ENCODE measurements around the gene RDX. TPM values are rescaled to one million over a fixed set of nuclear protein-coding genes. Genes with fewer than 3 reads are reported as not detected.
"Not testable (repeated sequence)": the region's sequence is repeated elsewhere in the genome, so short reads cannot be mapped to it uniquely, and the experiment has no call there.

RDX gene
- total and polyA plus RNA-seq, 5 donors from 2014 or later: 26.0 to 38.0 (median 28.9) TPM

GRCh38 chr11:110314366-110315095 is 18.1 kb upstream of the RDX start:
- Mint-ChIP-seq H3K9me3 (no peaks in the 10 kb centered on the region), H3K4me1 (no peaks in the 10 kb centered on the region), H3K27me3 (peaks cover 4% of the 10 kb centered on the region), H3K36me3 (no peaks in the 10 kb centered on the region), H3K4me3 (no peak overlapping the region), H3K27ac (no peak overlapping the region)
- H3K27ac ChIP-seq (ENCODE audit: insufficient read depth, low read length, poor library complexity, severe bottlenecking): no peak overlapping the region
- H3K36me3 ChIP-seq (ENCODE audit: control insufficient read depth, insufficient read depth, low read length): no peaks in the 10 kb centered on the region
- ATAC-seq (ENCODE audit: low read depth in 2 of 2) (no peak), DNase-seq (no peak)
- H3K4me3 ChIP-seq (ENCODE audit: low read depth, low read length): no peak overlapping the region
- no peaks in the 10 kb centered on the region for H3K4me1 ChIP-seq (ENCODE audit: control insufficient read depth, insufficient read depth, low read length, poor library complexity, severe bottlenecking)
- no peaks in the 10 kb centered on the region for H3K9me3 ChIP-seq (ENCODE audit: control insufficient read depth in 2 of 2, low read length in 2 of 2)
- no peaks in the 10 kb centered on the region for H3K27me3 ChIP-seq (ENCODE audit: control insufficient read depth, insufficient read depth, low read length)

- peaks cover 4% of the 10 kb centered on the region for H3K27me3 Mint-ChIP-seq
Observed at GRCh38 chr11:110312670-110313069, 16.3 kb upstream of the RDX start.

GRCh38 chr11:110311783-110312579 is 15.6 kb upstream of the RDX start:
- no peaks in the 10 kb centered on the region for H3K4me1 ChIP-seq (ENCODE audit: control insufficient read depth, insufficient read depth, low read length, poor library complexity, severe bottlenecking)
- DNase-seq (no peak), ATAC-seq (ENCODE audit: low read depth in 2 of 2) (no peak)
- H3K9me3 Mint-ChIP-seq: no peaks in the 10 kb centered on the region
- no peaks in the 10 kb centered on the region for H3K36me3 Mint-ChIP-seq
- H3K27me3 Mint-ChIP-seq: peaks cover 4% of the 10 kb centered on the region
- H3K4me3 ChIP-seq (ENCODE audit: low read depth, low read length): no peak overlapping the region
- H3K36me3 ChIP-seq (ENCODE audit: control insufficient read depth, insufficient read depth, low read length): no peaks in the 10 kb centered on the region
- H3K4me1 Mint-ChIP-seq: no peaks in the 10 kb centered on the region
- peak overlapping the region in 1 of 4 donors; percentile 47 for H3K4me3 Mint-ChIP-seq
- H3K27ac ChIP-seq (ENCODE audit: insufficient read depth, low read length, poor library complexity, severe bottlenecking): no peak overlapping the region
- no peak overlapping the region for H3K27ac Mint-ChIP-seq
- H3K9me3 ChIP-seq (ENCODE audit: control insufficient read depth in 2 of 2, low read length in 2 of 2): no peaks in the 10 kb centered on the region
- H3K27me3 ChIP-seq (ENCODE audit: control insufficient read depth, insufficient read depth, low read length): no peaks in the 10 kb centered on the region

More at GRCh38 chr11:110312670-110313069, 16.3 kb upstream of the RDX start:
- ATAC-seq (ENCODE audit: low read depth in 2 of 2) (no peak), DNase-seq (no peak)
- H3K27me3 ChIP-seq (ENCODE audit: control insufficient read depth, insufficient read depth, low read length): no peaks in the 10 kb centered on the region
- Mint-ChIP-seq H3K9me3 (no peaks in the 10 kb centered on the region), H3K36me3 (no peaks in the 10 kb centered on the region), H3K27ac (no peak overlapping the region), H3K4me1 (no peaks in the 10 kb centered on the region), H3K4me3 (no peak overlapping the region)
- H3K36me3 ChIP-seq (ENCODE audit: control insufficient read depth, insufficient read depth, low read length): no peaks in the 10 kb centered on the region
- H3K4me1 ChIP-seq (ENCODE audit: control insufficient read depth, insufficient read depth, low read length, poor library complexity, severe bottlenecking): no peaks in the 10 kb centered on the region
- no peak overlapping the region for H3K4me3 ChIP-seq (ENCODE audit: low read depth, low read length)
- H3K27ac ChIP-seq (ENCODE audit: insufficient read depth, low read length, poor library complexity, severe bottlenecking): no peak overlapping the region
- no peaks in the 10 kb centered on the region for H3K9me3 ChIP-seq (ENCODE audit: control insufficient read depth in 2 of 2, low read length in 2 of 2)

DNA sequence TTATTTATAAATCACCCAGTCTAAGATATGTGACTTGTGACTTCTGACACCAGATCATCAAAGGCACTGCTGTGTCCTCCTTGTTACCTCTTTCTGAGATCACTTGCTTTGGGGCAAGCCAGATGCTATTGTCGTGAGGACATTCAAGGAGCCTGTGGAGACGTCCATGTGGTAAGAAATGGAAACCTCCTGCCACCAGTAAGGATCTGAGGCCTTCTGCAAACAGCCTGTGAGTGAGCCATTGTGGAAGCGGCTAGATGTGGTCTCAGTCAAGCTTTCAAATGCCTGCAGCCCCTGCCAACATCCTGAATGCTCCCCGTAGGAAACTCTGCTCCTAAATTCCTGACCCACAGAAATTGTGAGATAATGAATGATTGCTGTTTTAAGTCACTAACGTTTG is 11.7 kb upstream of the RDX start:
- Mint-ChIP-seq H3K9me3 (no peaks in the 10 kb centered on the region), H3K27ac (no peak overlapping the region), H3K4me1 (peaks cover 0 to 2% (median 0%) of the 10 kb centered on the region in 4 donors), H3K4me3 (no peak overlapping the region), H3K27me3 (peaks cover 4% of the 10 kb centered on the region), H3K36me3 (no peaks in the 10 kb centered on the region)
- H3K36me3 ChIP-seq (ENCODE audit: control insufficient read depth, insufficient read depth, low read length): no peaks in the 10 kb centered on the region
- H3K4me3 ChIP-seq (ENCODE audit: low read depth, low read length): no peak overlapping the region
- DNase-seq: no peak
- no peak for ATAC-seq (ENCODE audit: low read depth in 2 of 2)
- H3K4me1 ChIP-seq (ENCODE audit: control insufficient read depth, insufficient read depth, low read length, poor library complexity, severe bottlenecking): no peaks in the 10 kb centered on the region
- no peak overlapping the region for H3K27ac ChIP-seq (ENCODE audit: insufficient read depth, low read length, poor library complexity, severe bottlenecking)
- H3K27me3 ChIP-seq (ENCODE audit: control insufficient read depth, insufficient read depth, low read length): no peaks in the 10 kb centered on the region
- no peaks in the 10 kb centered on the region for H3K9me3 ChIP-seq (ENCODE audit: control insufficient read depth in 2 of 2, low read length in 2 of 2)

DNA sequence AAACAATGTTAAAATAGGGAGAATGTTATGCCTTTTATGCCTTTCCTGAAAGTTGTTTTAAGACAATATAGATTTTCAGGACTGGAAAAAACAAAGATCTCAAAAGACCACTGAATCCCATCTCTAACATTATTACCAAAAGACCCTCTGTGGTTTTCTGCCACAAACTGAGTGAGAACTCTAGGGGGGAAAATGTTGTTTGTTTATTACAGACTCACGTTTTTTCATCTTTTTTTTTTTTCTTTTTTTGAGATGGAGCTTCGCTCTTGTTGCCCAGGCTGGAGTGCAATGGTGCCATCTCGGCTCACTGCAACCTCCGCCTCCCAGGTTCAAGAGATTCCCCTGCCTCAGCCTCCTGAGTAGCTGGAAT is 9.6 kb upstream of the RDX start:
- not testable (repeated sequence) for H3K4me3 ChIP-seq (ENCODE audit: low read depth, low read length); H3K27me3 ChIP-seq (ENCODE audit: control insufficient read depth, insufficient read depth, low read length); H3K27ac ChIP-seq (ENCODE audit: insufficient read depth, low read length, poor library complexity, severe bottlenecking); H3K27ac Mint-ChIP-seq; H3K4me3 Mint-ChIP-seq; H3K27me3 Mint-ChIP-seq; H3K36me3 Mint-ChIP-seq; H3K4me1 ChIP-seq (ENCODE audit: control insufficient read depth, insufficient read depth, low read length, poor library complexity, severe bottlenecking); ATAC-seq (ENCODE audit: low read depth in 2 of 2); DNase-seq; H3K9me3 Mint-ChIP-seq; H3K4me1 Mint-ChIP-seq; H3K36me3 ChIP-seq (ENCODE audit: control insufficient read depth, insufficient read depth, low read length); H3K9me3 ChIP-seq (ENCODE audit: control insufficient read depth in 2 of 2, low read length in 2 of 2)

DNA sequence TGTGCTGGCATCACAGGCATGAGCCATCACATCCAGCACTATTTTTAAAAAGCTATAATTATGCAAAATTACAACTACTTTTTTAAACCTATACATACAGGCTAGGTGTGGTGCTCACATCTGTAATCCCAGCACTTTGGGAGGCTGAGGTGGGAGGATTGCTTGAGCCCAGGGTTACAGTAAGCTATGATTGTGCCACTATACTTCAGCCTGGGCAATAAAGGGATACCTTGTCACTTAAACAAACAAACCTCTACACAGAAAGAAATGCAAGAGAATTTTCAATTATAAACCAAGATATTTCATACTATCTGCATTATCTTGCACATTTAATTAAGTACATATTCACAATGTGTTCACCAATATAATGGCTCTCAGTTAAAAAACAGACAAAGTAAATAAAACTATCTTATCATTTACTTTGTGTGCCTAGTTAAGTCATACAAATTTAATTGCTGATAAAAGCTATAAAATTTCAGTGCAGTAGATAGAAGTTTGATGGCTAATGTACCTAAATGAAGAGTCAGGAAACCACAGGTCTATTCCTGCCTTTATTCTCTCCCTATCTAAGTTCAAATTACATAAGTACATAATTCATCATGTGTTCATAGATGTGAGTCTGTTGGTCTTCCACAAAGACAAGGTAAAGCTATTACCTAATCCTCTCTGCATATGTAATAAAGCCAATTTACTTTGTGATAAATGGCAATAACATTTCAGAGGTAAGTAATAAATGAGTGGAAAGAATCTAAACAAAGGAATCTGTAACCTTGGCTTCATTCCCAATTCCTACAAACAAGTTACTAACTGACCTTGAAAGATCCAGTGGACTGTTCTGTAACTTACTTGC is 9.0 kb upstream of the RDX start:
- H3K27me3 ChIP-seq (ENCODE audit: control insufficient read depth, insufficient read depth, low read length): no peaks in the 10 kb centered on the region
- Mint-ChIP-seq H3K4me3 (no peak overlapping the region), H3K27ac (no peak overlapping the region), H3K4me1 (peaks cover 0 to 2% (median 0%) of the 10 kb centered on the region in 4 donors), H3K9me3 (no peaks in the 10 kb centered on the region), H3K36me3 (no peaks in the 10 kb centered on the region), H3K27me3 (no peaks in the 10 kb centered on the region)
- ATAC-seq (ENCODE audit: low read depth in 2 of 2) (no peak), DNase-seq (no peak)
- no peaks in the 10 kb centered on the region for H3K36me3 ChIP-seq (ENCODE audit: control insufficient read depth, insufficient read depth, low read length)
- no peak overlapping the region for H3K27ac ChIP-seq (ENCODE audit: insufficient read depth, low read length, poor library complexity, severe bottlenecking)
- H3K4me3 ChIP-seq (ENCODE audit: low read depth, low read length): no peak overlapping the region
- no peaks in the 10 kb centered on the region for H3K9me3 ChIP-seq (ENCODE audit: control insufficient read depth in 2 of 2, low read length in 2 of 2)
- H3K4me1 ChIP-seq (ENCODE audit: control insufficient read depth, insufficient read depth, low read length, poor library complexity, severe bottlenecking): no peaks in the 10 kb centered on the region

DNA sequence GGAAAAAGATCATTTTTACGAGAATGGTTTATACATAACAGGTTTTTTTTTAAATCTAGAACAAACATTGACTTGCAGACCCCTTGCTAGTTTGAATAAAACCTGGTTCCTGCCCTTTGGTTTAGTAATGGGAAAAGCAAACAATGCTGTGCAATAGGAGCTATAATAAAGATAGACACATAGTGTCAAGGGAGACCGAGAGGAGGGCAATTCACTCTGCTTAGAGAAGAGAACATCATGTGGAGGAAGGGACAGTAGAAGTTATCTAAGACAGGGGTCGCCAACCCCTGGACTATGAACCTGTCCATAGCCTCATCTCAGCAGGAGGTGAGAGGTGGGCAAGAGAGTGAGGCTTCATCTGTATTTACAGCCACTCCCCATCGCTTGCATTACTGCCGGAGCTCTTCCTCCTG is 7.0 kb upstream of the RDX start:
- H3K27me3 Mint-ChIP-seq: no peaks in the 10 kb centered on the region
- no peak for DNase-seq
- Histone ChIP-seq H3K9me3 (ENCODE audit: control insufficient read depth in 2 of 2, low read length in 2 of 2) (no peaks in the 10 kb centered on the region), H3K36me3 (ENCODE audit: control insufficient read depth, insufficient read depth, low read length) (no peaks in the 10 kb centered on the region), H3K27ac (ENCODE audit: insufficient read depth, low read length, poor library complexity, severe bottlenecking) (no peak overlapping the region), H3K4me1 (ENCODE audit: control insufficient read depth, insufficient read depth, low read length, poor library complexity, severe bottlenecking) (no peaks in the 10 kb centered on the region), H3K4me3 (ENCODE audit: low read depth, low read length) (no peak overlapping the region), H3K27me3 (ENCODE audit: control insufficient read depth, insufficient read depth, low read length) (no peaks in the 10 kb centered on the region)
- no peak overlapping the region for H3K4me3 Mint-ChIP-seq
- no peaks in the 10 kb centered on the region for H3K9me3 Mint-ChIP-seq
- no peak for ATAC-seq (ENCODE audit: low read depth in 2 of 2)
- H3K36me3 Mint-ChIP-seq: no peaks in the 10 kb centered on the region
- H3K27ac Mint-ChIP-seq: no peak overlapping the region
- H3K4me1 Mint-ChIP-seq: peaks cover 0 to 2% (median 0%) of the 10 kb centered on the region in 4 donors
